Daoy (cell line): Measurements from ENCODE around the gene PRKAB1. TPM values are rescaled to one million over a fixed set of nuclear protein-coding genes. Genes with fewer than 3 reads are reported as not detected.
"Not testable (repeated sequence)": the region's sequence is repeated elsewhere in the genome, so short reads cannot be mapped to it uniquely, and the experiment has no call there.

Experiments used
- DNase-seq: peaks from one replicate; pipeline ENCODE4 v3.0.0-alpha.2; 2015; ENCODE audit warnings: low read depth
- total RNA-seq: library from RNA; depleted of rRNA; stranded (reverse); fragments of >200 nt; shearing (Covaris generic); gene quantifications from 2 replicates; pipeline ENCODE4 v1.2.3, GENCODE V29; 2014; rRNA removed

PRKAB1 gene, protein sequence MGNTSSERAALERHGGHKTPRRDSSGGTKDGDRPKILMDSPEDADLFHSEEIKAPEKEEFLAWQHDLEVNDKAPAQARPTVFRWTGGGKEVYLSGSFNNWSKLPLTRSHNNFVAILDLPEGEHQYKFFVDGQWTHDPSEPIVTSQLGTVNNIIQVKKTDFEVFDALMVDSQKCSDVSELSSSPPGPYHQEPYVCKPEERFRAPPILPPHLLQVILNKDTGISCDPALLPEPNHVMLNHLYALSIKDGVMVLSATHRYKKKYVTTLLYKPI
- 17.4 and 39.4 TPM in 2 replicates for total RNA-seq

DNA sequence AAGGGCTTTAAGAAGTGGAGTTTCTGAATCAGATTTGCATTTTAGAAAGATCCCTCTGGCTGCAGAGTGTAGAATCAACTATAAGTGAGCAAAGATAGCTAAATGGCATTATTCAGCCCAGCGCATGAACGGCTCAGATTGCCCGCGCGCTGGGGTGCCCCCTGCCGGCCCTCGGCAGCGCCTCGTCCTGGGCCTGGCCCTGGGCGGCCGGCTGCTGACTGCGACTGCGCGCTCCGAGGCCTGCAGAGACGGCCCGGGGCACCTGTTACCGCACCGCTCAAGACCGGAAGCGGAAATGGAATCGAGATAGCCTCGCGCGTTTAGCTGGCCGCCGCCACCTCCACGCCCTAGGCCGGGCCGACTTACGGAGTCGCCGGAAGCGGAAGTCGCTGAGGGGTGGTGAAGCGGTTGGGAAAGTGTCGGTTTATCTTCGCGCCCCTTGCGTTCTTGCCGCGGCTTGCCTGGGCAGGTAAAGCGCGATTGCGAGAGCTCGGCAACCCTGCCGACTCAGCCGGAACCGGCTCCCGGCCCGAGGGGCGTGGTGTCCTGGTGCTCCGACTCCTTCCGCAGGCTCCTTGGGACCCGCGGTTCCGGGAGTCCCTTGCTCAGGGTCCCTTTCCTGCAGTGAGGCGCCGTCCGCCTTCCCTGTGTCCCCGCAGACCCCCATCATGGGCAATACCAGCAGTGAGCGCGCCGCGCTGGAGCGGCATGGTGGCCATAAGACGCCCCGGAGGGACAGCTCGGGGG, at the start of gene PRKAB1:
TSS of gene PRKAB1 (plus strand) at position 557 of the 747 bp plus-strand sequence. CDS start at position 669, 112 bp downstream.
- peak; percentile 99 for DNase-seq

DNA sequence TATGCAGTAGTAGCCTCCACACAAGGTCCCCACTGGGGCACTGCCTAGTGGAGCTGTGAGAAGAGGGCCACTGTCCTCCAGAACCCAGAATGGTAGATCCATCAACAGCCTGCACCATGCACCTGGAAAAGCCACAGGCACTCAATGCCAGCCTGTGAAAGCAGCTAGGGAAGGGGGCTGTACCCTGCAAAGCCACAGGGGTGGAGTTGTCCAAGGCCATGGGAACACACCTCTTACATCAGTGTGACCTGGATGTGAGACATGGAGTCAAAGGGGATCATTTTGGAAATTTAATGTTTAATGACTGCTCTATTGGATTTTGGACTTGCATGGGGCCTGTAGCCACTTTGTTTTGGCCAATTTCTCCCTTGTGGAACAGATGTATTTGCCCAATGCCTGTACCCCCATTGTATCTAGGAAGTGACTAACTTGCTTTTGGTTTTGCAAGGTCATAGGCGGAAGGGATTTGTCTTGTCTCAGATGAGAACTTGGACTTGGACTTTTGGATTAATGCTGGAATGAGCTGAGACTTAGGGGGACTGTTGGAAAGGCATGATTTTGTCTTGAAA, 49.5 kb upstream of the PRKAB1 start:
- not testable (repeated sequence) for DNase-seq

DNA sequence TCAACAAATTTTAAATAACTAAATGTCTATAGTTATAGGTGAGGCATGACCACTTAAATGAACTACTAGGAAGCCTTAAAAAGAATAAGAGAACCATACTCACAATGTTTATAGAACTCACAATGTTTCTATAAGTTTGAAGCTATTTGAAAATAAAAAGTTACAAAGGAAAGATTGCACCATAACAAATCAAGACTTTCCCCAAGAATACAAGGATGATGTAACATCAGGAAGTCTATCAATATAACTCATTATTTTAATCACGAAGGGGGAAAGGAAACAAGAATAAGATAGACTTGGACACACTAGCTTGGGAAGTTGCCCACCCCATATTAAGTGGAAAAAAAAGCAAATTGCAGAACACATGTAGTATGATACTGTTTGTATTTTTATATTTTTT, 47.4 kb upstream of the PRKAB1 start:
- DNase-seq: no peak

- DNase-seq: peak; percentile 37
Measured at GRCh38 chr12:119621878-119622277, 46.1 kb upstream of the PRKAB1 start.

GRCh38 chr12:119624966-119625365, 43.0 kb upstream of the PRKAB1 start:
- peak; percentile 84 for DNase-seq

- DNase-seq: no peak
Measured at GRCh38 chr12:119627019-119627643, 40.8 kb upstream of the PRKAB1 start.

GRCh38 chr12:119627686-119628085, 40.2 kb upstream of the PRKAB1 start:
- DNase-seq: no peak

DNA sequence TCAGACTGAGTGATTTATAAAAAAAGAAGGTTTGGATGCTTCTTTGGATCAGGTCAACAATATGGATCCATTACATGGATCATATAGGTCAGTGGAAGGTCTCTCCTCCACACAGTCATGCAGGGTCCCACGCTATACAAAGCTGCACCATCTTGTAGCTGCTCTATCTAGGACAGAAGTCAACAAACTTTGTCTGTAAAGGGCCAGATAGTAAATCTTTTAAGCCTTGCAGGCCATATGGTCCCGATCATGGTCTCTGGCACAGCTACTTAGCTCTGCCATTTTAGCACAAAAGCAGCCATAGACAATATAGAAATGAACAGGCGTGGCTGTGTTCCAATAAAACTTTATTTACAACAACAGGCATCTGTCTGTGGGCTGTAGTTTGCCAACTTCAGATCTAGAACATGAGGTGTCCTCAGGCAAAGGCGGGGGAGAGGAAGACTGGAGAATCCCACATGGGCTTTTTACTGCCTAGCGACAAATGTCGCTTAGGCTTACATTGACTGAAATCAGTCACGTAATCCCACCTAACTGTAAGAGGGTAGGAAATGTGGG, 37.6 kb upstream of the PRKAB1 start:
- no peak for DNase-seq

DNA sequence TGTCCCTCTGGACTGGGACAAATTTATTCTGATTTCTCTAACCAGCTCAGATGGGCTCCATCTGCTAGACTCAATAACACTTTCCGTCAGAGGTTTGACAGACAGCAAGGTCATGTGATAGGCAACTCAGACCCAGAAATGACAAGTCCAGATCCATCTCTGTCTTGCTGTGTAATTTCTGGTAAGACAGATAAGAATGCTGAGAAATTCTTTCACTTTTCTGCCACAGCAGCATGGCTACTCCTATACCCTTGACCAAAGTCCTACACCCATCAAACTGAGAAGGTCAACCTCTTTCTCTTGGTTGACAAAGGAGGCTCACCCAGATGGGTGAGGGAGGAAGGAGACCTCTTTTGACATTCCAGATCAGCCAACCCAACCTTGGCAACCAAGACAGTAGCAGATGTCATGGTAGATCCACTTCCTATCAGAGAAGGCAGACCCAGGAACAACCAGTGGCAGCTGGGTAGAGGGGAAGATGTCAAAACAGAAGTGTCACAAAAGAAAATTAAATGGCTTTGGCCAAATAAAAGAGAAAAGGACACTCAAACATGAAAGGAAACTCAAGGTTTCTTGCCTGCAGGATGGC, 36.9 kb upstream of the PRKAB1 start:
- DNase-seq: no peak

- peak; percentile 91 for DNase-seq
Measured at GRCh38 chr12:119631930-119632678, 35.8 kb upstream of the PRKAB1 start.

- no peak for DNase-seq
Measured at GRCh38 chr12:119634743-119635142, 33.2 kb upstream of the PRKAB1 start.

- DNase-seq: peak; percentile 16
Measured at GRCh38 chr12:119642986-119643385, 24.9 kb upstream of the PRKAB1 start.

DNA sequence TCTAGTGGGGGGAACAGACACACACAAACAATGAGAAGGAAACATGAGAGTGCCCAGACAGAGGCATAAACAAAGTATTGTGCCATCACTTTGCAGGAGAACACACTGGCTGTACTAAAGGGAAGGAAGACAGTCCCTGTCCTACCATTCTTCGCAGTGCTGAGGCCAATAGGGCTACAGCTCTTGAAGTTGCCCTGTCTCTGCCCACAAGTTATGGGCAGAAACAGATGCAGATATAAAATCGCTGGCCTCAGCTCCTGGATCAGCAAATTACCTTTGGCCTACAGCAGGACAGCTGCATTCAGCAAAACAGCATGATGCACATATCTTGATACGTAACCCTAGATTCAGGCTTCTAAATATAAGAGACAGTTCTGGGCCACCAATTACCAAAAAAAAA, 23.0 kb upstream of the PRKAB1 start:
- DNase-seq: no peak

DNA sequence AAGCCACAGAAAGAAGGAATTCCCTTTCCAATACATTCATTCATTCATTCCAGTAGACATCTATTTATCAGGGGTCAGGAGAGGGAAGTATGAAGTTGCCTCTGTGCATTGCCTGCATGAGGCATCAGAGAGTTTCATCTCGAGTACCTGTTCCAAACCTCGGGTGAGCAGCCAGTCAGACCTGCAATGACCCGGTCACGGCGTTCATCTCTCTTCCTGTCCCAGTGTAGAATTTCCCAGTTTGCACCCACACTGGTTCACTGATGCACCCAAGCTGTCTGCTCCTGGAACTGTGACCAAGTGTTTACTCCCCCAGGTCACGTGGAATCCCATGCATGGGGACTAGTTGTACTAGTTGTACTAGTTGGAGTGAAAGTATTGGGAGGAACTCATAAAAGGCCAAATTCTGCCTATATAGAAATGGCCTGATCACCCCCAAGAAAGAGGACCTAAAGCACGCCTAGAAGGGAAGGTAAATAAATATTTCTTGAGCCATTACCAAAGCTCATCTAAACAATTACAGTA, 22.3 kb upstream of the PRKAB1 start:
- DNase-seq: no peak

DNA sequence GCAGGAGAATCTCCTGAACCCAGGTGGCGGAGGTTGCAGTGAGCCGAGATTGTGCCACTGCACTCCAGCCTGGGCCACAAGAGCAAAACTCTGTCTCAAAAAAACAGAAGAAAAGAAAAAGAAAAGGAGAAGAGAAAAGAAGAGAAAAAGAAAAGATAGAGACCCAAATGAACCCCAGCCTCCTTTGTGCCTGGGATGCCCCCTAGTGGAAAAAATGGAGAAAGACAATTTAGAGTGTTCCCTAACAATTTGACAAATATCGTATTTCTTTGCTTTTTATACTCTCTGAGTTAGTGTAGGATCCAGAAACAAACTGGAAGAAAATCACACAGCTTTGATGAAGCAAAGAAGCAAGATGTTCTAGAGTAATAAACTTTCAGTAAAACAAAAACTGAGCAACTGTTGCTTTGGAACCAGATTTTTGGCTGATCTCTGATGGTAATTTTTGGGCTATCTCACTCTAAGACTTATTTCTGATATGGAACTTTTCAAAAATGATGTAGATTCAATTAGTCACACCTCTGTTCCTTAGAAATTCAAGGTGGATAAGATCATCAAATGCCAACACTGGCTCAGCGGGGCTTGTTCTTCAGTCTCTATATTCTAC, 18.6 kb upstream of the PRKAB1 start:
- peak; percentile 36 for DNase-seq

DNA sequence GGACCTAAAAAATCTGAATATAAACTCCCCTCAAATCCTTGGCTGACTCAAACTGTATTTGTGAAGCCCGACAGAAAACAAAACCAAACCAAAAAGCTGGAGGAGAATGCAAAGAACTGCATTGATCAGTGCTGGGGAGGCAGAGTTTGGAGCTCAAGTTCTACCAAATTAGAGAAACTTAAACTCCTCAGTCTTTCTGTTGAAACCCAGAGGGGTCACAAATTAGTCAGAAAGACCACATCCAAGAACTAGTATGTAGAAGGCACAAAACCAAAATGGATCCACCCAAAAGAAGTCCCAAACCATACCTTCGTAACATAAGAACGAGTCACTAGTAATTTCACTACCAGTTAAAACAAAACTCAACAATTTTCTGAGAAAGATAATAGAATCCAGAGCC, 15.3 kb upstream of the PRKAB1 start:
- no peak for DNase-seq

DNA sequence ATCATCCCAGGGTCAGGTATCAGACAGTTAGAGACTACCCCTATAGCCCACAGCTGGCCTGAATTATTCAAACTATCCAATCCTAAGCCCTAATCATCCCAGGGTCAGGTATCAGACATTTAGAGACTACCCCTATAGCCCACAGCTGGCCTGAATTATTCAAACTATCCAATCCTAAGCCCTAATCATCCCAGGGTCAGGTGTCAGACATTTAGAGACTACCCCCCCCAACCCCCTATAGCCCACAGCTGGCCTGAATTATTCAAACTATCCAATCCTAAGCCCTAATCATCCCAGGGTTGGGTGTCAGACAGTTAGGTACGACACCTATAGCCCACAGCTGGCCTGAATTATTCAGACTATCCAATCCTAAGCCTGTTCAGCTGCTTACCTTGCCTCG, 10.9 kb upstream of the PRKAB1 start:
- not testable (repeated sequence) for DNase-seq

GRCh38 chr12:119658166-119658565, 9.8 kb upstream of the PRKAB1 start:
- not testable (repeated sequence) for DNase-seq

GRCh38 chr12:119659289-119659897, 8.5 kb upstream of the PRKAB1 start:
- peak; percentile 21 for DNase-seq

- no peak for DNase-seq
Measured at GRCh38 chr12:119660076-119660475, 7.9 kb upstream of the PRKAB1 start.
